Embryonic facial prominence (tissue), 1 donor: ENCODE measurements around the gene IGSF9.

ENCODE experiments used
- DNase-seq: peaks from one replicate; pipeline ENCODE4 v3.0.0-alpha.2; 2016; ENCODE audit errors: extremely low spot score

IGSF9 gene

GRCh38 chr1:159945483-159946241, at the start of gene IGSF9:
Gene IGSF9 (minus strand): TSS chr1:159945613. CDS start chr1:159943454, 2,159 bp downstream.
- peak; percentile 86 for DNase-seq

GRCh38 chr1:159994896-159995295, 49.5 kb upstream of the IGSF9 start:
- no peak for DNase-seq

- no peak for DNase-seq
Measured at GRCh38 chr1:159993911-159994310, 48.5 kb upstream of the IGSF9 start.

GRCh38 chr1:159992161-159992560, 46.7 kb upstream of the IGSF9 start:
- DNase-seq, result no peak

- no peak for DNase-seq
Measured at GRCh38 chr1:159991513-159991912, 46.1 kb upstream of the IGSF9 start.

GRCh38 chr1:159990005-159990404, 44.6 kb upstream of the IGSF9 start:
- no peak for DNase-seq

GRCh38 chr1:159989581-159989980, 44.2 kb upstream of the IGSF9 start:
- DNase-seq, result no peak

GRCh38 chr1:159988006-159988405, 42.6 kb upstream of the IGSF9 start:
- DNase-seq, result no peak

GRCh38 chr1:159987186-159987585, 41.8 kb upstream of the IGSF9 start:
- no peak for DNase-seq

- DNase-seq, result no peak
Measured at GRCh38 chr1:159986531-159986930, 41.1 kb upstream of the IGSF9 start.

GRCh38 chr1:159986093-159986492, 40.7 kb upstream of the IGSF9 start:
- no peak for DNase-seq

- no peak for DNase-seq
Measured at GRCh38 chr1:159985473-159985872, 40.1 kb upstream of the IGSF9 start.

- DNase-seq, result no peak
Measured at GRCh38 chr1:159983681-159984080, 38.3 kb upstream of the IGSF9 start.

GRCh38 chr1:159982280-159982679, 36.9 kb upstream of the IGSF9 start:
- DNase-seq, result no peak

GRCh38 chr1:159981351-159982055, 36.1 kb upstream of the IGSF9 start:
- DNase-seq, result no peak

- DNase-seq, result no peak
Measured at GRCh38 chr1:159980786-159981185, 35.4 kb upstream of the IGSF9 start.

GRCh38 chr1:159980076-159980475, 34.7 kb upstream of the IGSF9 start:
- DNase-seq, result no peak

- no peak for DNase-seq
Measured at GRCh38 chr1:159979257-159979656, 33.8 kb upstream of the IGSF9 start.

GRCh38 chr1:159978107-159978398, 32.6 kb upstream of the IGSF9 start:
- DNase-seq, result no peak

GRCh38 chr1:159977364-159978106, 32.1 kb upstream of the IGSF9 start:
- DNase-seq, result no peak

GRCh38 chr1:159974350-159974965, 29.0 kb upstream of the IGSF9 start:
- no peak for DNase-seq

GRCh38 chr1:159973350-159973940, 28.0 kb upstream of the IGSF9 start:
- DNase-seq, result no peak
